B cell (primary cell): ENCODE data around the gene RPL19. TPM values are rescaled to one million over a fixed set of nuclear protein-coding genes. Genes with fewer than 3 reads are reported as not detected.

Experiments
- ATAC-seq: fragments of 200-7000 bp; cut with Tn5 transposase; one replicate; pipeline ENCODE4 v1.10.0; 2021; ENCODE audit warnings: low read depth, mild to moderate bottlenecking, moderate number of reproducible peaks, moderate library complexity
- CTCF ChIA-PET: fragments of 350-600 bp; sonication (Branson Sonifier 250); formaldehyde crosslinking; loops from one replicate; lab custom pipeline; 2021; ENCODE audit warnings: antibody characterized with exemption, inconsistent platforms; lab: Charles Lee
- POLR2A ChIA-PET: fragments of 350-600 bp; sonication (Branson Sonifier 250); formaldehyde crosslinking; loops from one replicate; lab custom pipeline; 2021; ENCODE audit warnings: antibody characterized with exemption; lab: Charles Lee
- DNase-seq: peaks from one replicate; pipeline ENCODE4 v3.0.0; 2013
- H2AFZ ChIP-seq: 2 replicates; pipeline ENCODE4 v1.6.1; 2012; ENCODE audit warnings: mild to moderate bottlenecking, low read depth, low read length; ENCODE audit not compliant: insufficient read depth, poor library complexity, severe bottlenecking
- H3K27ac ChIP-seq, 2 donors: 1 replicate in 1 of 2; 2 replicates in 1 of 2; pipeline ENCODE4 v1.5.1; 2012 to 2013; ENCODE audit warnings: low read length in 2 of 2, mild to moderate bottlenecking in 2 of 2, moderate library complexity in 1 of 2
- H3K27me3 ChIP-seq, 4 experiments: fragments of 200-600 bp in 1 of 4; sonication (generic) in 1 of 4; replicated peaks in 1 of 4; 1 replicate in 2 of 4; 2 replicates in 2 of 4; pipeline versions ENCODE4 v1.6.1 to v1.7.0; 2013 to 2016; ENCODE audit warnings: low read length in 3 of 4, mild to moderate bottlenecking in 2 of 4, mixed read lengths in 1 of 4, moderate library complexity in 1 of 4; ENCODE audit not compliant: insufficient read depth in 4 of 4, control insufficient read depth in 3 of 4; ENCODE audit errors: control extremely low read depth in 1 of 4
- H3K36me3 ChIP-seq, 2 experiments: replicated peaks in 1 of 2; 1 replicate in 1 of 2; 2 replicates in 1 of 2; pipeline versions ENCODE4 v1.6.1 to v1.7.1; 2013; ENCODE audit warnings: low read length in 1 of 2; ENCODE audit not compliant: insufficient read depth in 2 of 2, control insufficient read depth in 1 of 2; ENCODE audit errors: control extremely low read depth in 1 of 2, extremely low read depth in 1 of 2
- H3K4me1 ChIP-seq, 2 donors: fragments of 200-600 bp in 1 of 2; sonication (generic) in 1 of 2; 1 replicate in 1 of 2; 2 replicates in 1 of 2; pipeline versions ENCODE4 v1.5.1 to v1.6.1; 2013 to 2017; ENCODE audit warnings: low read length in 2 of 2; ENCODE audit not compliant: control insufficient read depth in 2 of 2, insufficient read depth in 2 of 2
- H3K4me2 ChIP-seq: replicated peaks from 2 replicates; pipeline ENCODE3; 2012; ENCODE audit warnings: mild to moderate bottlenecking, low read depth, low read length; ENCODE audit not compliant: poor library complexity, severe bottlenecking
- H3K4me3 ChIP-seq, 5 experiments: fragments of 200-600 bp in 1 of 5; sonication (generic) in 1 of 5; 1 replicate in 3 of 5; 2 replicates in 2 of 5; pipeline versions ENCODE4 v1.5.1 to v1.7.0; 2011 to 2016; ENCODE audit warnings: low read length in 4 of 5, mild to moderate bottlenecking in 4 of 5, low read depth in 2 of 5, control low read depth in 1 of 5, moderate library complexity in 1 of 5; ENCODE audit not compliant: insufficient read depth in 1 of 5; ENCODE audit errors: control extremely low read depth in 1 of 5, extremely low read depth in 1 of 5
- H3K79me2 ChIP-seq: fragments of 200-600 bp; sonication (generic); one replicate; pipeline ENCODE4 v1.6.0; 2016; ENCODE audit warnings: low read length; ENCODE audit not compliant: control insufficient read depth, insufficient read depth
- H3K9ac ChIP-seq: fragments of 200-600 bp; sonication (generic); 2 replicates; pipeline ENCODE4 v1.6.1; 2017; ENCODE audit warnings: mild to moderate bottlenecking, low read length, moderate library complexity
- H3K9me3 ChIP-seq, 3 donors: one replicate each; pipeline versions ENCODE4 v1.6.1 to v1.7.1; 2013; ENCODE audit warnings: low read length in 2 of 3; ENCODE audit not compliant: control insufficient read depth in 2 of 3, insufficient read depth in 1 of 3; ENCODE audit errors: control extremely low read depth in 1 of 3
- H4K20me1 ChIP-seq: 2 replicates; pipeline ENCODE4 v1.6.0; 2012; ENCODE audit warnings: mild to moderate bottlenecking, low read length; ENCODE audit not compliant: insufficient read depth, control insufficient read depth, poor library complexity, severe bottlenecking
- H3K27ac Mint-ChIP-seq: one replicate; pipeline ENCODE4 v1.8.0; 2021; ENCODE audit warnings: mixed read lengths
- H3K27me3 Mint-ChIP-seq: one replicate; pipeline ENCODE4 v1.8.0; 2021; ENCODE audit warnings: mixed read lengths
- H3K4me1 Mint-ChIP-seq: one replicate; pipeline ENCODE4 v1.8.0; 2021; ENCODE audit warnings: mixed read lengths
- H3K4me3 Mint-ChIP-seq: one replicate; pipeline ENCODE4 v1.8.0; 2021; ENCODE audit warnings: mixed read lengths
- H3K9me3 Mint-ChIP-seq: one replicate; pipeline ENCODE4 v1.8.0; 2022; ENCODE audit warnings: mixed read lengths; ENCODE audit not compliant: insufficient read depth
- EZH2 ChIP-seq: IDR thresholded peaks from 2 replicates; pipeline ENCODE4 v1.6.1; 2012; ENCODE audit warnings: borderline replicate concordance, low read depth, mild to moderate bottlenecking, moderate library complexity, low read length; ENCODE audit not compliant: insufficient read depth, poor library complexity, severe bottlenecking
- WGBS: methylation state at CpG from one replicate; pipeline ENCODE4 v1.1.5; 2013; ENCODE audit warnings: missing lambda C conversion rate; ENCODE audit not compliant: insufficient coverage; 5-methylcytosine and 5-hydroxymethylcytosine counted together
- intact Hi-C: fragments of 100-400 bp; cut with micrococcal nuclease; formaldehyde crosslinking; loops from one replicate; pipeline ENCODE4 v1.10.0; 2022
- polyA plus RNA-seq: library from polyadenylated mRNA; depleted of rRNA; stranded (reverse); fragments of >200 nt; gene quantifications from 2 replicates; pipeline ENCODE4 v1.2.3, GENCODE V29; 2012
- total RNA-seq, 2 donors: library from RNA; stranded (reverse); fragments of 120-200 nt in 1 of 2; gene quantifications; 1 replicate in 1 of 2; 2 replicates in 1 of 2; pipeline versions ENCODE4 v1.2.3 to v1.2.4, GENCODE V29; 2013 to 2022
- TF ChIP-seq, protein P1 (sequence below): fragments of 200-600 bp; IDR thresholded peaks from one replicate; pipeline ENCODE4 v1.8.0; 2022; ENCODE audit warnings: antibody characterized with exemption, mild to moderate bottlenecking

Gene RPL19
- total and polyA plus RNA-seq, 2 donors (not counting 1 experiment from before 2014, with no cell fraction given): 3,041 to 3,233 TPM

DNA sequence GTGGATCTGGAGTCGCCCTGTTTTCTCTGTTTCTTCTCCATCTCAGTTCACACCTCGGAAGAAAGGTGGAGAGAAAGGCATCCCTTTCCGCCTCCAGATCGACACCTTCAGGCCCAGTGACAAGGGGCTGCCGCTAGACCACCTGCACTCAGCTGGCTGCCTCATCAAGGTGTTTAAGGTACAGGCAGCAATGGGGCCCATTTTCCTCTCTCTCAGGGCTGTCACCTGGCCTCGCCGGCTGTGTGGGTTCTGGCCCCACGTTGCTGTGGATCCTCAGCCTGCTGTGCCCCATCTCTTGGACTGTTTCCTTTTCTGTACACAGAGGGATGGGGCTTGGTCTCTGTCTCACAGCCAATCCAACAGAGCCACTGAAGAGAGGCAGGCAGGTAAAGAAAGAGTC is 43.1 kb downstream of the RPL19 start:
- Mint-ChIP-seq H3K9me3 (no peaks in the 10 kb centered on the region), H3K27me3 (peaks cover 5% of the 10 kb centered on the region), H3K27ac (no peak overlapping the region), H3K4me1 (peaks cover 31% of the 10 kb centered on the region), H3K4me3 (no peak overlapping the region)
- Histone ChIP-seq H2AFZ (no peak overlapping the region), H3K79me2 (no peaks in the 10 kb centered on the region), H4K20me1 (no peaks in the 10 kb centered on the region), H3K4me1 (peaks cover 24 to 34% of the 10 kb centered on the region in 2 donors), H3K9me3 (no peaks in the 10 kb centered on the region), H3K36me3 (no peaks in the 10 kb centered on the region), H3K27me3 (peaks cover 0 to 4% (median 0%) of the 10 kb centered on the region in 4 experiments), H3K4me3 (no peak overlapping the region), H3K4me2 (no peak overlapping the region), H3K27ac (no peak overlapping the region), H3K9ac (no peak overlapping the region)
- no peak for ATAC-seq
- POLR2A ChIA-PET: interaction anchor here (2.0 kb wide), 1 partner anchor 36 kb away, joined by 12 read pairs; no protein-coding TSS in a partner anchor
- no peak for DNase-seq
- TF ChIP-seq, protein P1, sequence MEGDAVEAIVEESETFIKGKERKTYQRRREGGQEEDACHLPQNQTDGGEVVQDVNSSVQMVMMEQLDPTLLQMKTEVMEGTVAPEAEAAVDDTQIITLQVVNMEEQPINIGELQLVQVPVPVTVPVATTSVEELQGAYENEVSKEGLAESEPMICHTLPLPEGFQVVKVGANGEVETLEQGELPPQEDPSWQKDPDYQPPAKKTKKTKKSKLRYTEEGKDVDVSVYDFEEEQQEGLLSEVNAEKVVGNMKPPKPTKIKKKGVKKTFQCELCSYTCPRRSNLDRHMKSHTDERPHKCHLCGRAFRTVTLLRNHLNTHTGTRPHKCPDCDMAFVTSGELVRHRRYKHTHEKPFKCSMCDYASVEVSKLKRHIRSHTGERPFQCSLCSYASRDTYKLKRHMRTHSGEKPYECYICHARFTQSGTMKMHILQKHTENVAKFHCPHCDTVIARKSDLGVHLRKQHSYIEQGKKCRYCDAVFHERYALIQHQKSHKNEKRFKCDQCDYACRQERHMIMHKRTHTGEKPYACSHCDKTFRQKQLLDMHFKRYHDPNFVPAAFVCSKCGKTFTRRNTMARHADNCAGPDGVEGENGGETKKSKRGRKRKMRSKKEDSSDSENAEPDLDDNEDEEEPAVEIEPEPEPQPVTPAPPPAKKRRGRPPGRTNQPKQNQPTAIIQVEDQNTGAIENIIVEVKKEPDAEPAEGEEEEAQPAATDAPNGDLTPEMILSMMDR: no peak
- TF ChIP-seq EZH2: no peak
- intact Hi-C loops: no loop called here
- CTCF ChIA-PET: interaction anchor here (1.2 to 21.4 kb wide), 9 partner anchors 9 to 260 kb away, joined by 3 to 707 read pairs (median 15); partner anchors contain the start of genes ARL5C and RPL19
- 88% methylated on average over 8 of the region's 8 CpGs for WGBS

DNA sequence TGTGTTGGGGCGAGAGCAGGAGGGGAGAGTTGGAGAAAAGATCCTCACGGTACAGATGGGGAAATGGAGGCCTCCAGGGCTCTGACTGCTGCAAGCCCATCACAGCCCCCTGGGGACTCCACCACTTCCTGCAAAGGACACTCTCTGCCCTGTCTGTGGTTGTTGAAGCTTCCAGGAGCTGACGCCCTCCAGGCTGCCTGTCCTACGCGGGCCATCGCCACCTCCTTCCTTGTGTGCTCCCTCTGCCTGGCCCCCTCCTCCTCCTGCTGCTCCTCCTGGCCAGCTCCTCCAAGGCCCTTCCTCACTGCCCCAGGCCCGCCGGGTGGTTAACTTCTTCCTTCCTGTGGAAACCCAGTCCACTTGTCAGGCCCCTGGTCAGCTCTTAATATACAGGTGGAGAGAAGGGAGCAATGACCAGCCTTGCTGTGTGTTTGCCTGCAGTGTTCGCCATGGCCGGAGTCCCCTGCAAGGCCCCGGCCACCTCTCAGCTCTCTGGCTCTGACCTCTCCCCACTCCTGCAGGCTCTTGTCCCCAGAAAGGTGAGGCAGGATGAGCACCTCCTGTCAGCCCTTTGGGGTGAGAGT is 44.0 kb downstream of the RPL19 start:
- H2AFZ ChIP-seq: peak overlapping the region; percentile 14
- 0% methylated on average over 6 of the region's 11 CpGs for WGBS

More for the DNA sequence above, 44.0 kb downstream of the RPL19 start:
- Histone ChIP-seq H3K4me3 (no peak overlapping the region), H3K27ac (no peak overlapping the region), H3K36me3 (no peaks in the 10 kb centered on the region), H3K27me3 (peaks cover 0 to 4% (median 0%) of the 10 kb centered on the region in 4 experiments), H4K20me1 (no peaks in the 10 kb centered on the region), H3K4me1 (peaks cover 15 to 25% of the 10 kb centered on the region in 2 donors), H3K79me2 (no peaks in the 10 kb centered on the region), H3K4me2 (peak overlapping the region; percentile 68), H3K9ac (peak overlapping the region; percentile 14), H3K9me3 (no peaks in the 10 kb centered on the region)
- intact Hi-C loops: loop anchor here (1.0 kb wide), 4 partner anchors 37 to 261 kb away; no protein-coding TSS in a partner anchor
- peaks cover 5% of the 10 kb centered on the region for H3K27me3 Mint-ChIP-seq
- H3K4me3 Mint-ChIP-seq: peak overlapping the region; percentile 57
- H3K9me3 Mint-ChIP-seq: no peaks in the 10 kb centered on the region
- peak overlapping the region; percentile 56 for H3K27ac Mint-ChIP-seq
- POLR2A ChIA-PET: interaction anchor here (0.6 to 2.0 kb wide), 6 partner anchors 33 to 511 kb away, joined by 4 to 19 read pairs (median 6); partner anchors contain the start of gene RPL19
- ATAC-seq (peak; percentile 64), DNase-seq (peak; percentile 49)
- CTCF ChIA-PET: interaction anchor here (0.8 to 21.4 kb wide), 30 partner anchors 8 to 591 kb away, joined by 3 to 707 read pairs (median 4); partner anchors contain the start of genes ARL5C, PLXDC1 and RPL19
- TF ChIP-seq EZH2: no peak
- TF ChIP-seq, protein P1: no peak
- peaks cover 24% of the 10 kb centered on the region for H3K4me1 Mint-ChIP-seq
